GM19455 (cell line): ENCODE results near the gene TMED8.
"Not testable (repeated sequence)": the region's sequence is repeated elsewhere in the genome, so short reads cannot be mapped to it uniquely, and the experiment has no call there.

Experiments used
- ATAC-seq: cut with Tn5 transposase; IDR thresholded peaks from one replicate; pipeline ENCODE4 v1.9.1; 2021; ENCODE audit not compliant: unreplicated experiment

Gene TMED8

DNA sequence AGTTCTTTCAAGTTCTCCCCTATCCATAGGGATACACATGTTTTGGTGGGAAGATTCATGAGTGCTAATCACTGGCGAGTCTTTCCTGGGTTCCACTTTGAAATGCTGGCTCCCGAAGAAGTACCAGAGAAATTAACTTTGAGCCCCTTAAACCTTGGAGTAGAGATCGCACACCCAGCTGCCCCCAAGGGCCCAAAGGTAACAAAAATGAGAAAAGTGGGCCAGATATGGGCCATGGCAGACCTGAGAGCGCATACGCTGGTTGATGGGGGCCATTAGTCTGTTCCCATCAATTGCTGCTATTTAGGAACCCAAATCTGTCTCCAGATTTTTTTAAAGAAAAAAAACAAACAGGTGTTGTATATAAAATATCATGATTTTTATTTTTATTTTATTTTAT lies 53.9 kb downstream of the TMED8 start:
- ATAC-seq, result no peak

GRCh38 chr14:77322250-77322902 lies 54.5 kb downstream of the TMED8 start:
- no peak for ATAC-seq

DNA sequence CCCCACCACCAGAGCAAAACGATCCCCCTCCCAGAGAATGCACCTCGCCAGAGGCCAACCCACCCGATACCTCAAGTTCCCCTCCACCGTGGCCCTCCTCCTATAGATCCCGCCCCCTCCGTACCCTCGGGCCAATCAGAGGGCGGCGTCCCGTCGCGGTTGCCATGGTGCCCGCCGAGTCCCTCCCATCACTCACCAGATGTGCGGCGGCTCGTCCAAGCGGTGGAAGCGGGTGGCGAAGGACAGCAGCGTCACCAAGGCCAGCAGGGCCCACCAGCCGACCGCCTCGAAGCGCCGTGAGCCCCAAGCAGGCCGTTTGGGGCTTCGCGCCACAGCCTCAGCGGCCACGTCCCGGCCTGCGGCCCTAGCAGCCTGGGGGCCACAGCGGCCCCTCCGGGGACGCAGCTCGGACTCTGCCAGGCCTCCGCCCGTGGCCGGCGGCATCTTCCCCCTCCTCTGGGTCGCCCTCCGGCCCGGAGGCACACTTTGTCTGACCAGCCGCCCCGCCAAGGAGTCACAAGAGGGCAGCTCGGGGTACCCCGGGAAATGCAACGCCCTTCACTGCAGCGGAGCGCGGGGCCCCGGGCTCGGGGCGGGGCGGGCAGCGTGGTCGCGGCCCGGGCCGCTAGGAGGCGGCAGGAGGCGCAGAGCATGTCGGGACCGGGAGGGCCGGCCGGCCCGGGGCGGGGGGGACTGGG lies 56.5 kb downstream of the TMED8 start, which contains the start of gene POMT2:
Gene POMT2, minus strand, starts transcription at position 646 of the 698 bp plus-strand sequence. Its CDS starts 202 bp downstream, at position 444.
- ATAC-seq, result peak; percentile 64

- ATAC-seq, result no peak
Measured at GRCh38 chr14:77319422-77319821, 57.5 kb downstream of the TMED8 start.

GRCh38 chr14:77318756-77319155 lies 58.1 kb downstream of the TMED8 start:
- not testable (repeated sequence) for ATAC-seq

DNA sequence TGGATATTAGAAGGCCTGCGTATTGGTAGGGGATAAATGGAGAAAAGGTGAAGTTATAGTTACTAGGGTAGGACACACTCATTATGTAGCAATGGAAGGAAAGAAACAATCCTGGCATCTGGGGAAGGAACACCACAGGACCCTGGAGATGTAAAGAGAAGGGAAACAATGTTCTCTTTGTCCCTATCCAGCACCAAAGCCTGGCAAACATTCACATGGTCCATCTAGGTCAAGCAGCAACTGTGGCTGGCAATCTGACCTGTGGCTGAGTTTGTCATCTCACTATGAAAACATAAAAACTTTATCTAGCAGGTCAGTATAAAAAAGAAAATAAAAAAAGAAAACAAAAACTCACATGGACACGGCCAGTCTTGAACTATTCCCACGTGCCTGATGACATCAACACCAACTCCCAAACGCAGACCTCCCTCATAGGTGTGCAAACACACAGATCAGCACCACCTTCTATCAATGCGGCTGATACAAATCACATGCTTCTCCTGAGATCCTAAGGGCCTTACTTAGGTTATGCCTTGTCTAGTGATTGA lies 58.8 kb downstream of the TMED8 start:
- no peak for ATAC-seq

DNA sequence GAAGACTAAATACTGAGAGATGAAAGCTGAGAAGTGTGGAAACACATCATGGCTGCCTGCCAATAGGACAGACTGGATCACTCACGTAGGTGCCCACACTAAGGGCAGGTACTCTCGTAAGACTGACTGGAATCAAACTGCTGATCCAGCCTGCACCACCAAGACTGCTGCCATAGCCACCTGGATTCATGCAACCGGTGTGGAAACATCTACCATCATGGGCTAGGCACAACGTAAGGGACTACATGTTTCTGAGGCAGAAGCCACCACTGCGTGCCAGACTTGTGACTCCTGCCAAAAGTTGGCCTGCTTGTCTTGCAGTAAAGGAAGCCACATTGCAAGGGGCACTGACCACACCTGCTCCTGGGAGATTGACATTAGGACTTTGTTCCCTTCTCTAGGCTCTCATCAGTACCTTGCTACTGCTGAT lies 60.0 kb downstream of the TMED8 start:
- ATAC-seq, result no peak

DNA sequence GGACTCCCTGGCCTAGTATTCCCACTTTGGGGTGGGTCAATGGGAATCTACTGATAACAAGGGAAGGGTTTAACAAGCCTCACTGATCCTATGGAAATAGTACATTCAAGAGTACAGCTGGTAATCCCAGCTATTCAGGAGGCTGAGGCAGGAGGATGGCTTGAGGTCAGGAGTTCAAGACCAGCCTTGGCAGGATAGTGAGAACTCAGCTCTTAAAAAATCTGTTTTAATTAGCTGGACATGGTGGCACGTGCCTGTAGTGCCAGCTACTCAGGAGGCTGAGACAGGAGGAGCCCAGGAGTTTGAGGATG lies 60.7 kb downstream of the TMED8 start:
- ATAC-seq, result no peak

DNA sequence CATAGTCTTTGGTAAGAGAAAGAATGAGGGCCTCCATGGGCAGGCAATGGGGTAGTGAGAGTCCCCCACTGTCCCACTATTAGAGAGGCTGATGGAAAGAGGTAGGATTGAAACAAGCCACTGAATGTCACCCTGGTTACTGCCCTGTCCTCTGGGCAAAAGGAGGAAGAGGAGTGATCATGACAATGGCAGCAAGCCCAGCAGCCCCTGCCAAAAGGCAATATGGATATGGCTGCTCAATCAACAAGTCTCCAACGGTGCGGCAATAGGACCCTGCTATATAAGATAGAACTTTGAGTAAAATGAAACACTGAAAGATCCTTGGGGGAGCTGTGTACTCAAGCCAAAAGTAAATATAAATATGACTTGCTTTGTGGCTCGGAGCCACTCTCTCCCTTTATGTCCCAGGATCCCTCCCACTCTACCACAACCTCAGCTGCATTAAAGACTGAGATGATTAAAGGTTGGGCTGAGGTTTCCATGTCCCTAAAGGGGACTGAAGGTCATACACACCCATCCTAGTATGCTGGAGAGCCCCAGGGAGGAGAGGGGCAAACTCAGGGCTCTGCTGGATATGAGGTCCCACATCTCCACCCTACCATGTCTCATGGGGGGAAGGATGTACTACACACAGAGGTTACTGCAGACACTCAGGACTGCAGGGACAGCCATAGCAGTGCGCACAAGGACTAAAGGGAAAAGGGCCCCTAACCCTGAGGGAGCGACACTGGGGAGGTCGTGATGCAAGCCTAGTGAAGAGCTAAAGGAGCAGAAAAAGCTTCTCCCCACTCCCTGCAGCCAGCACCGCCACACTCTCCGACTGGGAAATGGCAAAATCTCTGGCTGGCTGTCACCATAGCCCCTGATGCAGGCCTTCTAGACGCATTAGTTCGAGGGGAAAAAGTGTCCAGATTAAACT lies 62.1 kb downstream of the TMED8 start:
- no peak for ATAC-seq

DNA sequence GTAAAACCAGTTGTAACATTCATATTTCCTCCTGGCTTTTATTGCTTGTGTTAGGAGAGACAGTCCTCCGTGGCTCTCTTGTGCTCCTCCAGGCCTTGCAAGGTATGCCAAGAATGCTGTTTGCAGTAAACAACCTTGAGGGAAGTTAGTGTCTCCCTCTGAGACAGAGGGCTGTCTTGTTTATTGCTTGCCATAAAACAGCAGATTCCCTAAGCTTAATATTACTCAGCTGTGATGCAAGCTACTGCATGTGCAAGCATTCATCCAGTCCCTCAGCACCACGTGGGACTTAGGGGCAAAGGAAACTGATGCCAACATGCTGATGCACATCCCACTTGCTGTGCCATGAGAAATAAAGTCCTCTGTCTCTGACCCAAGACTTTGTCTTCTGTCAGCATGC lies 62.9 kb downstream of the TMED8 start:
- ATAC-seq, result no peak

- ATAC-seq, result no peak
Measured at GRCh38 chr14:77313371-77313770, 63.5 kb downstream of the TMED8 start.

- ATAC-seq, result no peak
Measured at GRCh38 chr14:77311217-77311616, 65.7 kb downstream of the TMED8 start.

DNA sequence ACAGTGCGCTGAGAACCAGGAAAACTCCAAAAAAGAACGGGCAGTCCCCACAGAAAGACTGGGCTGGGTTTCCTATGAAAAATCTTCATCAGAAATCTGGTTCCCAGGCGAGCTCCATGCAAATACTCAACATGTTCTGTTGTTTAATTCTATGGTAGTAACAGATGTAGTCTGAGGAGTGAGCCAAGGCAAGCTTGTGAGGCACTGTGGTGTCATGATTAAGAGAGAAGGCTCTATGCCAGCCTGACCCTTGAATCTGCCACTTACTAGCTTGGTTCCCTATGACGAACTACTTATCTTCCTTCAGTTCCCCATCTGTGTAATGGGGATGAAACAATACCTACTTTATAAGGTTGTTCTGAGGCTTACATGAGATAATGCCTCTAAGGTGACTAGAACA lies 66.9 kb downstream of the TMED8 start:
- ATAC-seq, result no peak

DNA sequence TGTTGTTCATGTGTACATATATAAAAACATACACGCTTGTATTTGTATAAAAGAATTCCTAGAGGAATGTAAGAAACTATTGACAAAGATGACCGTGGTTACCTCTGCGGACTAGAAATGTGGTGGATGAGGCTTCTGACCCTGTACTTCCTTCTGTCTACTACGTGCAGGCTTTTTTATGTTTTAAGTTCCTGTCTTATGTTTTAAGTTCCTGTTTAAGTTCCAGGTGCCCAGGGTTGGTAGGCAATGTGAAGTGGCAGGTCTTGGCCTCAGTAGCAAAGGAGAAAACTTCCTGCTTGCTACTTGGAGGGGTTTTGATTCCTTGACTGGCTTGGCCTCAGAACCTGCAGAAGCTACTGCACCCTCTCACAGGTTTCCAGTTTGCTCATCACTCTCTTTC lies 67.8 kb downstream of the TMED8 start:
- no peak for ATAC-seq

- ATAC-seq, result no peak
Measured at GRCh38 chr14:77306851-77307496, 69.9 kb downstream of the TMED8 start.

GRCh38 chr14:77306416-77306815 lies 70.5 kb downstream of the TMED8 start:
- ATAC-seq, result no peak

DNA sequence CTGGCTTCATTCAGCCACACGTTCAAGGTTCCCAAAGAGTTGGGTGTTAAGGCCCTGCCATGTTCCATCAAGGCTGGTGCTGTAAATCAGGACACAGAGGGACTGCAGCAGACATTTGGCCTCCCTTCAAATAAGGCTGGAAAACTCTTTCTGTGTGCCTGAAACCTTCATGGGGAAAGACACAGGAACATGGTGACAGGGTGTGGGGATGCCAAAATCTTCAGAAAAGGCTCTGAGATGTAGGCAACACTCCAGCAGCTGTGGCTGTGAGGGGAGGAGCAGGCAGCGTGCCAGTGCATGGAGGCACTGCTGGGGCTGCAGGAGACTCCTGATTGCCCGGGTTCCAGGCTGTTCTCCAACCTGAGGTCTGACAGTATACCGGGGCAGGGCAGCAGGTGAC lies 71.2 kb downstream of the TMED8 start:
- ATAC-seq, result no peak

GRCh38 chr14:77303417-77304156 lies 73.3 kb downstream of the TMED8 start:
- ATAC-seq, result no peak

GRCh38 chr14:77302926-77303325 lies 74.0 kb downstream of the TMED8 start:
- ATAC-seq, result no peak

- ATAC-seq, result no peak
Measured at GRCh38 chr14:77301103-77301502, 75.8 kb downstream of the TMED8 start.
